ENCODE measurements around the gene TSFM.

- no peak for TF ChIP-seq CTCF (IDR thresholded peaks at IDR 0.05; ENCODE audit: low read length)
- no peak for TF ChIP-seq EZH2 (IDR thresholded peaks at IDR 0.05; ENCODE audit: borderline replicate concordance, low read length)
Measured at GRCh38 chr12:57765698-57766463, 16.7 kb upstream of the TSFM start.

All from OCI-LY1 (cell line).